CD4-positive, CD25-positive, alpha-beta regulatory T cell (primary cell): ENCODE measurements around the gene NCCRP1. TPM values are rescaled to one million over a fixed set of nuclear protein-coding genes. Genes with fewer than 3 reads are reported as not detected.
"Not testable (repeated sequence)": the region's sequence is repeated elsewhere in the genome, so short reads cannot be mapped to it uniquely, and the experiment has no call there.

ENCODE experiments used
- ATAC-seq, 2 donors: fragments of 150-1000 bp; cut with Tn5 transposase; one replicate each; pipeline ENCODE4 v1.10.0; 2021; ENCODE audit warnings: low read depth in 2 of 2, moderate number of reproducible peaks in 2 of 2, moderate library complexity in 1 of 2
- DNase-seq, 3 donors: peaks; one replicate each; pipeline versions ENCODE4 v3.0.0 to v3.0.0-alpha.2; 2012 to 2022; ENCODE audit warnings: mixed read lengths in 1 of 3
- H3K27ac ChIP-seq: one replicate; pipeline ENCODE4 v1.7.0; 2013; ENCODE audit warnings: mild to moderate bottlenecking, low read length; ENCODE audit not compliant: insufficient read depth, poor library complexity, severe bottlenecking
- H3K27me3 ChIP-seq: one replicate; pipeline ENCODE4 v1.7.0; 2013; ENCODE audit warnings: low read length; ENCODE audit not compliant: control insufficient read depth, insufficient read depth
- H3K36me3 ChIP-seq: one replicate; pipeline ENCODE4 v1.7.0; 2013; ENCODE audit warnings: mild to moderate bottlenecking, low read length, moderate library complexity; ENCODE audit not compliant: control insufficient read depth, insufficient read depth
- H3K4me1 ChIP-seq: 2 replicates; pipeline ENCODE4 v1.7.0; 2013; ENCODE audit warnings: mild to moderate bottlenecking, low read length; ENCODE audit not compliant: insufficient read depth, control insufficient read depth, poor library complexity, severe bottlenecking
- H3K4me3 ChIP-seq: one replicate; pipeline ENCODE4 v1.7.0; 2013; ENCODE audit warnings: low read depth, mild to moderate bottlenecking, low read length, moderate library complexity
- H3K9me3 ChIP-seq, 2 experiments: 1 replicate in 1 of 2; 2 replicates in 1 of 2; pipeline ENCODE4 v1.7.0; 2013; ENCODE audit warnings: low read length in 2 of 2, mild to moderate bottlenecking in 1 of 2, moderate library complexity in 1 of 2; ENCODE audit not compliant: control insufficient read depth in 2 of 2
- H3K27ac Mint-ChIP-seq, 3 donors: one replicate each; pipeline ENCODE4 v1.8.0; 2020 to 2022; ENCODE audit warnings: mild to moderate bottlenecking in 3 of 3, mixed read lengths in 3 of 3, moderate library complexity in 2 of 3
- H3K27me3 Mint-ChIP-seq: one replicate; pipeline ENCODE4 v1.8.0; 2022; ENCODE audit warnings: mild to moderate bottlenecking, mixed read lengths
- H3K36me3 Mint-ChIP-seq: one replicate; pipeline ENCODE4 v1.8.0; 2020; ENCODE audit warnings: mixed read lengths
- H3K4me1 Mint-ChIP-seq, 4 donors: one replicate each; pipeline ENCODE4 v1.8.0; 2020 to 2022; ENCODE audit warnings: mixed read lengths in 4 of 4, mild to moderate bottlenecking in 1 of 4
- H3K4me3 Mint-ChIP-seq, 4 donors: one replicate each; pipeline ENCODE4 v1.8.0; 2020 to 2022; ENCODE audit warnings: mild to moderate bottlenecking in 4 of 4, mixed read lengths in 4 of 4, moderate library complexity in 3 of 4
- H3K9me3 Mint-ChIP-seq, 7 donors: one replicate each; pipeline ENCODE4 v1.8.0; 2020 to 2022; ENCODE audit warnings: mixed read lengths in 7 of 7, mild to moderate bottlenecking in 3 of 7, moderate library complexity in 2 of 7
- polyA plus RNA-seq, 4 donors: library from polyadenylated mRNA; unstranded; fragments of 300-500 nt; fragmentation: Illumina TruSeq; gene quantifications; one replicate each; pipeline ENCODE4 v1.2.3, GENCODE V29; 2021
- total RNA-seq: library from RNA; stranded (reverse); gene quantifications from one replicate; pipeline ENCODE4 v1.2.3, GENCODE V29; 2022

The NCCRP1 gene
- total and polyA plus RNA-seq, 5 donors from 2014 or later, result not detected

DNA sequence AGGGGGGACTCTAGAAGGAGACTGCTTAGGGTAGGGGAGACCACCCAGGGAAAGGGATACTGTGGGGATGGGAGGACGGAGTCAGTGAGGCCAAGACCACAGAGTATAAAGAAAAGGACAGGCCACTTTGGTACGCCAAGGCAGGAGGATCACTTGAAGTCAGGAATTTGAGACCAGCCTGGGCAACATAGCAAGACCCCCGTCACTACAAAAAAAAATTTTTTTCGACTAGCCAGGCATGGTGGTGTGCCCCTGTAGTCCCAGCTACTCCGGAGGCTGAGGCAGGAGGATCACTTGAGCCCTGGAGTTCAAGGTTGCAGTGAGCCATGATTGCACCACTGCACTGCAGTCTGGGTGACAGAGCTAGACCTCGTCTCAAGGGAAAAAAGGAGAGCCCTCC is 41.4 kb downstream of the NCCRP1 start:
- Mint-ChIP-seq H3K27ac (peak overlapping the region; percentile 83 to 95 (median 84)), H3K9me3 (peaks cover 0 to 1% (median 0%) of the 10 kb centered on the region in 7 donors), H3K4me3 (peak overlapping the region in 2 of 4 donors; percentile 79 to 83), H3K36me3 (no peaks in the 10 kb centered on the region), H3K4me1 (peaks cover 0 to 32% (median 14%) of the 10 kb centered on the region in 4 donors), H3K27me3 (peaks cover 4% of the 10 kb centered on the region)
- Histone ChIP-seq H3K9me3 (no peaks in the 10 kb centered on the region), H3K27me3 (no peaks in the 10 kb centered on the region), H3K4me3 (no peak overlapping the region), H3K36me3 (no peaks in the 10 kb centered on the region), H3K4me1 (peaks cover 10% of the 10 kb centered on the region), H3K27ac (peak overlapping the region; percentile 14)
- ATAC-seq (no peak), DNase-seq (no peak)

DNA sequence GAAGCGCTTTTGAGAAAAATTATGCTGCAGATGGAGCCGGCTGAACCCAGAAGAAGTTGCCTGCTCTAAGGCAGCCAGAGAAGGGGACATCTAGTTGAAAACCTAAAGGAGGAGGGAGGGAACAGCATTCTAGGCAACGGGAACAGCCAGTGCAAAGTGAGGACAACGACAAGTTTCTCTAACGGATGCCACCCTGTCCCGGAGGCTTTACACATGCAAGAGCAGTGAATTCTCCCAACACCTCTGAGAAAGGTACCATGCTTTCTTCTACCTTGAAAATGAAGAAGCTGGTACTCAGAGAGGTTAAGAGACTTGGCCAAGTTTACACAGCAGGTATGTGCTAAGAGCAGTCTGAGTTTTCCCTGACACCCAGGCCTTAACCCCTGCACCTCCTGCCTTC is 42.2 kb downstream of the NCCRP1 start:
- no peak overlapping the region for H3K27ac ChIP-seq
- H3K9me3 ChIP-seq, result no peaks in the 10 kb centered on the region
- Mint-ChIP-seq H3K4me1 (peaks cover 0 to 32% (median 14%) of the 10 kb centered on the region in 4 donors), H3K4me3 (no peak overlapping the region), H3K9me3 (peaks cover 0 to 1% (median 0%) of the 10 kb centered on the region in 7 donors), H3K27me3 (no peaks in the 10 kb centered on the region), H3K27ac (peak overlapping the region in 2 of 3 donors; percentile 83 to 84), H3K36me3 (no peaks in the 10 kb centered on the region)
- ATAC-seq (no peak), DNase-seq (no peak)
- no peak overlapping the region for H3K4me3 ChIP-seq
- no peaks in the 10 kb centered on the region for H3K27me3 ChIP-seq
- peaks cover 10% of the 10 kb centered on the region for H3K4me1 ChIP-seq
- no peaks in the 10 kb centered on the region for H3K36me3 ChIP-seq

- peaks cover 0 to 28% (median 13%) of the 10 kb centered on the region in 4 donors for H3K4me1 Mint-ChIP-seq
- ATAC-seq, result no peak
- Histone ChIP-seq H3K4me1 (peaks cover 10% of the 10 kb centered on the region), H3K27ac (no peak overlapping the region), H3K36me3 (no peaks in the 10 kb centered on the region), H3K27me3 (no peaks in the 10 kb centered on the region), H3K9me3 (no peaks in the 10 kb centered on the region), H3K4me3 (no peak overlapping the region)
- H3K27ac Mint-ChIP-seq, result no peak overlapping the region
- no peaks in the 10 kb centered on the region for H3K36me3 Mint-ChIP-seq
- no peak for DNase-seq
- peaks cover 0 to under 1% (median 0%) of the 10 kb centered on the region in 7 donors for H3K9me3 Mint-ChIP-seq
- no peak overlapping the region for H3K4me3 Mint-ChIP-seq
- H3K27me3 Mint-ChIP-seq, result no peaks in the 10 kb centered on the region
Observed at GRCh38 chr19:39240421-39240820, 43.7 kb downstream of the NCCRP1 start.

- H3K36me3 ChIP-seq, H3K27ac Mint-ChIP-seq, H3K27me3 Mint-ChIP-seq, H3K9me3 ChIP-seq, H3K4me1 ChIP-seq, H3K27ac ChIP-seq, H3K27me3 ChIP-seq, H3K9me3 Mint-ChIP-seq, DNase-seq, ATAC-seq, H3K4me3 ChIP-seq, H3K4me1 Mint-ChIP-seq, H3K36me3 Mint-ChIP-seq, H3K4me3 Mint-ChIP-seq: not testable (repeated sequence)
Observed at GRCh38 chr19:39243741-39244140, 47.0 kb downstream of the NCCRP1 start.

GRCh38 chr19:39244410-39245100 is 47.8 kb downstream of the NCCRP1 start, which contains the start of gene IFNL3:
Gene IFNL3 (minus strand): TSS chr19:39245006. CDS start chr19:39244967, 39 bp downstream.
- peak within 1 kb of the TSS in 1 of 3 donors; percentile 56 for H3K27ac Mint-ChIP-seq
- H3K4me1 ChIP-seq, H3K27me3 ChIP-seq, DNase-seq, ATAC-seq, H3K4me1 Mint-ChIP-seq, H3K27ac ChIP-seq, H3K36me3 Mint-ChIP-seq, H3K9me3 Mint-ChIP-seq, H3K27me3 Mint-ChIP-seq, H3K4me3 ChIP-seq, H3K4me3 Mint-ChIP-seq, H3K36me3 ChIP-seq, H3K9me3 ChIP-seq: not testable (repeated sequence)

GRCh38 chr19:39245166-39245565 is 48.4 kb downstream of the NCCRP1 start:
- not testable (repeated sequence) for H3K9me3 ChIP-seq, DNase-seq, H3K27ac ChIP-seq, H3K4me3 ChIP-seq, H3K27ac Mint-ChIP-seq, H3K27me3 Mint-ChIP-seq, H3K4me1 Mint-ChIP-seq, H3K4me3 Mint-ChIP-seq, H3K4me1 ChIP-seq, H3K9me3 Mint-ChIP-seq, H3K27me3 ChIP-seq, H3K36me3 ChIP-seq, H3K36me3 Mint-ChIP-seq
- peak in 1 of 2 donors; percentile 59 for ATAC-seq

DNA sequence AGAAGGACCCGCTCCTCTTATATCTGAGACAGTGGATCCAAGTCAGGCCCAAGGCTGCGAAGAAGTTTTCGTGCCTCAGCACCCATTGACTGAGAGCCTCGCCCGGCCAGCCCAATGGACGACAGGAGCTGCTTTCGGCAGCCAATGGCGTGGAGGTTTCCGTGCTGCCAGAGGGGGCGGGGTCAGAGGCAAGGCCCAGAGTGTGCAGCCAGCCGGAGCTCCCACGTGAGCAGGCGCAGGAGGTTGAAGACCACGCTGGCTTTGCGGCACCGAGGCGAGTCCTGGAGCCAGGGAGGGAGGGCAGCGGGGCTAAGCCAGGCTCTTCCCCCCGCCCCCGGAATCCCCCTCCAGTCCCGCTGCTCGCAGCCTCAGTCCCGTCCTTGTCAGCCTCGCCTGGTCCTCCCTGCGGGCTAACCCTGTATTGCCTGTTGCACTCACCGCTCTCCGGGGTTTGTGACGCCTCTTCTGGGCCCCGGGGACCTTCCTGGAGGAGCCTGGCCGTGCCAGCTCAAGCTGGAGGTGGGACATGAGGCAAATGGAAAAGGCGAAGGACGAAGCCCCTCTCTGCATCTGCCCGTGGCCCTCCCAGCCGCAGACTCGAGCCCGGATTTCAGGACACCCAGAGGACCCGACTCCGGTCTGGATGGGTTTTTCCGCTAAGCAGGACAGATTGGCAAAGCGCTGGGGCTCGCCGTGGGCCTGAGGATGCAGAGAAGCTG is 50.3 kb downstream of the NCCRP1 start:
- no peak overlapping the region for H3K27ac Mint-ChIP-seq
- Histone ChIP-seq H3K9me3 (no peaks in the 10 kb centered on the region), H3K27me3 (no peaks in the 10 kb centered on the region), H3K36me3 (no peaks in the 10 kb centered on the region), H3K4me3 (no peak overlapping the region), H3K27ac (no peak overlapping the region), H3K4me1 (peaks cover 9% of the 10 kb centered on the region)
- ATAC-seq, result peak in 1 of 2 donors; percentile 32
- no peaks in the 10 kb centered on the region for H3K36me3 Mint-ChIP-seq
- H3K27me3 Mint-ChIP-seq, result peaks cover 18% of the 10 kb centered on the region
- H3K9me3 Mint-ChIP-seq, result peaks cover 0 to 2% (median 0%) of the 10 kb centered on the region in 7 donors
- peaks cover 0 to 4% (median 0%) of the 10 kb centered on the region in 4 donors for H3K4me1 Mint-ChIP-seq
- peak overlapping the region in 3 of 4 donors; percentile 38 to 71 (median 58) for H3K4me3 Mint-ChIP-seq
- DNase-seq, result peak in 1 of 3 donors; percentile 44
